Psoas muscle (tissue), 8 donors: ENCODE data around the gene MYLK4. TPM values are rescaled to one million over a fixed set of nuclear protein-coding genes. Genes with fewer than 3 reads are reported as not detected.

Experiments used
- ATAC-seq, 4 donors: fragments of 200-7000 bp; cut with Tn5 transposase; one replicate each; pipeline ENCODE4 v1.9.1; 2020; ENCODE audit warnings: moderate library complexity in 3 of 4, mild to moderate bottlenecking in 2 of 4
- DNase-seq, 2 donors: peaks; one replicate each; pipeline ENCODE4 v3.0.0-alpha.2; 2020
- H3K27ac ChIP-seq: fragments of 200-600 bp; one replicate; pipeline ENCODE4 v1.8.0; 2022
- H3K27me3 ChIP-seq, 3 donors: fragments of 200-600 bp in 1 of 3; one replicate each; pipeline versions ENCODE4 v1.6.1 to v1.8.0; 2013 to 2022; ENCODE audit warnings: low read length in 2 of 3, mild to moderate bottlenecking in 2 of 3, moderate library complexity in 1 of 3; ENCODE audit not compliant: insufficient read depth in 3 of 3
- H3K36me3 ChIP-seq, 2 donors: fragments of 200-600 bp in 1 of 2; one replicate each; pipeline versions ENCODE4 v1.6.1 to v1.8.0; 2013 to 2022; ENCODE audit warnings: low read depth in 1 of 2, mild to moderate bottlenecking in 1 of 2, moderate library complexity in 1 of 2; ENCODE audit not compliant: insufficient read depth in 1 of 2
- H3K4me1 ChIP-seq: fragments of 200-600 bp; one replicate; pipeline ENCODE4 v1.8.0; 2022
- H3K4me3 ChIP-seq: fragments of 200-600 bp; one replicate; pipeline ENCODE4 v1.8.0; 2022; ENCODE audit warnings: mild to moderate bottlenecking
- H3K9me3 ChIP-seq: fragments of 200-600 bp; one replicate; pipeline ENCODE4 v1.8.0; 2022
- WGBS, 3 donors: extraction: QIAGEN DNeasy Blood & Tissue Kit; methylation state at CpG; one replicate each; pipeline versions ENCODE4 v1.1.6 to v1.1.7; 2013; 5-methylcytosine and 5-hydroxymethylcytosine counted together
- intact Hi-C, 2 donors: fragments of 100-400 bp; cut with DNase I; formaldehyde crosslinking; loops; one replicate each; pipeline versions ENCODE4 v1.11.0 to v1.14.2; 2022
- polyA plus RNA-seq, 3 donors: library from polyadenylated mRNA; stranded (reverse); fragments of 200-250 nt; gene quantifications; one replicate each; pipeline ENCODE4 v1.2.3, GENCODE V29; 2013
- total RNA-seq, 4 donors: library from RNA; stranded (reverse); fragmentation: NEBNext Ultra II Directional in 2 of 4; extraction: Animal tissue kit (Norgen Biotek cat#: 25700) in 2 of 4; gene quantifications; one replicate each; pipeline versions ENCODE4 v1.2.1 to v1.2.4, GENCODE V29; 2021 to 2023
- TF ChIP-seq, protein P1 (sequence below): fragments of 200-600 bp; IDR thresholded peaks from one replicate; pipeline ENCODE4 v1.8.0; 2022; ENCODE audit warnings: antibody characterized with exemption
- donor health status: healthy with polysubstance abuse.
- donor health status: DM: no; HTN: no; CAD: no; lungs with moderate emphysema.
- donor health status: Bipolar disorder and iron deficiency.
- donor health status: healthy.
- donor health status: DM: yes; HTN: yes; CAD: no.
- donor health status: DM: no; HTN: no; CAD: no.
- donor health status: DM: no; HTN: no; CAD: no.
- donor health status: DM: yes; HTN: yes; CAD: no.

MYLK4 gene
- total and polyA plus RNA-seq, 7 donors, result 0.09 to 143 (median 2.9) TPM

GRCh38 chr6:2729921-2730320 is 20.8 kb downstream of the MYLK4 start:
- ATAC-seq (no peak), DNase-seq (no peak)
- TF ChIP-seq, protein P1, sequence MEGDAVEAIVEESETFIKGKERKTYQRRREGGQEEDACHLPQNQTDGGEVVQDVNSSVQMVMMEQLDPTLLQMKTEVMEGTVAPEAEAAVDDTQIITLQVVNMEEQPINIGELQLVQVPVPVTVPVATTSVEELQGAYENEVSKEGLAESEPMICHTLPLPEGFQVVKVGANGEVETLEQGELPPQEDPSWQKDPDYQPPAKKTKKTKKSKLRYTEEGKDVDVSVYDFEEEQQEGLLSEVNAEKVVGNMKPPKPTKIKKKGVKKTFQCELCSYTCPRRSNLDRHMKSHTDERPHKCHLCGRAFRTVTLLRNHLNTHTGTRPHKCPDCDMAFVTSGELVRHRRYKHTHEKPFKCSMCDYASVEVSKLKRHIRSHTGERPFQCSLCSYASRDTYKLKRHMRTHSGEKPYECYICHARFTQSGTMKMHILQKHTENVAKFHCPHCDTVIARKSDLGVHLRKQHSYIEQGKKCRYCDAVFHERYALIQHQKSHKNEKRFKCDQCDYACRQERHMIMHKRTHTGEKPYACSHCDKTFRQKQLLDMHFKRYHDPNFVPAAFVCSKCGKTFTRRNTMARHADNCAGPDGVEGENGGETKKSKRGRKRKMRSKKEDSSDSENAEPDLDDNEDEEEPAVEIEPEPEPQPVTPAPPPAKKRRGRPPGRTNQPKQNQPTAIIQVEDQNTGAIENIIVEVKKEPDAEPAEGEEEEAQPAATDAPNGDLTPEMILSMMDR, result no peak
- no peaks in the 10 kb centered on the region for H3K36me3 ChIP-seq
- H3K4me1 ChIP-seq, result peaks cover 26% of the 10 kb centered on the region
- H3K4me3 ChIP-seq, result no peak overlapping the region
- intact Hi-C loops, result no loop called here
- no peaks in the 10 kb centered on the region for H3K9me3 ChIP-seq
- WGBS, 3 donors, result 81 to 88% (median 86%) methylated on average over 10 of the region's 10 CpGs
- H3K27ac ChIP-seq, result no peak overlapping the region
- no peaks in the 10 kb centered on the region for H3K27me3 ChIP-seq

- ATAC-seq, result peak in 1 of 4 donors; percentile 23
- peak overlapping the region; percentile 56 for H3K27ac ChIP-seq
These were observed 24.6 kb downstream of the MYLK4 start for GRCh38 chr6:2725999-2726567.

GRCh38 chr6:2725364-2725988 is 25.2 kb downstream of the MYLK4 start:
- TF ChIP-seq, protein P1, result no peak
- 80 to 93% (median 92%) methylated on average over 8 of the region's 8 CpGs for WGBS, 3 donors
- Histone ChIP-seq H3K27me3 (no peaks in the 10 kb centered on the region), H3K36me3 (peaks cover 2 to 6% of the 10 kb centered on the region in 2 donors), H3K4me3 (no peak overlapping the region), H3K4me1 (no peaks in the 10 kb centered on the region), H3K27ac (peak overlapping the region; percentile 56), H3K9me3 (no peaks in the 10 kb centered on the region)
- DNase-seq, result no peak
- intact Hi-C loops, result no loop called here
- ATAC-seq, result no peak

More at GRCh38 chr6:2725999-2726567, 24.6 kb downstream of the MYLK4 start:
- Histone ChIP-seq H3K36me3 (peaks cover 2 to 5% of the 10 kb centered on the region in 2 donors), H3K27me3 (no peaks in the 10 kb centered on the region), H3K9me3 (no peaks in the 10 kb centered on the region), H3K4me1 (no peaks in the 10 kb centered on the region), H3K4me3 (no peak overlapping the region)
- intact Hi-C loops, result no loop called here
- 40 to 59% (median 52%) methylated on average over 8 of the region's 8 CpGs for WGBS, 3 donors
- TF ChIP-seq, protein P1, result no peak
- no peak for DNase-seq

DNA sequence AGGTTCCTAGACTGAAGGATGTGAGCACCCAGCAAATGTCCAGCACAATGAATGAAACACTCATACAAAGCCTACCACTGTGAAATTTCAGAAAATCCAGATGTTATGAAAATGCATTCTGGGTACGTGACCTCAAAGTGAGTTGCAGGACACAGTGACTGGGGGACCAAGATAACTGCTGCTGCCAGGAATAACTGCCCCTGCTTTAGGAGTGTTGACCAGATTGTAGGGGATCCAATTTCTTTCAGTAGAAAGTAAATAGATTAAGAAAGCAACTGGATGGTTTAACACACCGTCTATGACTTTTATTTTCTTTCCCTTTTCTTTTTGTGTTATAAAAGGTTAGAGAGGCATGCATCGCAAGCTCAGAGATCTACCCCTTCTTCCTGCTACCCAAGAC is 29.5 kb downstream of the MYLK4 start:
- WGBS, 3 donors, result 64 to 86% (median 79%) methylated on average over 3 of the region's 3 CpGs
- no peak overlapping the region for H3K27ac ChIP-seq
- H3K36me3 ChIP-seq, result peaks cover 2 to 6% of the 10 kb centered on the region in 2 donors
- no peaks in the 10 kb centered on the region for H3K4me1 ChIP-seq
- no peak for DNase-seq
- H3K9me3 ChIP-seq, result no peaks in the 10 kb centered on the region
- no peak for ATAC-seq
- no peaks in the 10 kb centered on the region for H3K27me3 ChIP-seq
- intact Hi-C loops, result no loop called here
- H3K4me3 ChIP-seq, result no peak overlapping the region
- TF ChIP-seq, protein P1, result no peak
